CD4-positive, alpha-beta T cell treated with Interleukin-15 for 1 hour (primary cell): ENCODE results near the gene VMO1.
"Not testable (repeated sequence)": the region's sequence is repeated elsewhere in the genome, so short reads cannot be mapped to it uniquely, and the experiment has no call there.

Experiments used
- DNase-seq: peaks from one replicate; pipeline ENCODE4 v3.0.0-alpha.2; 2020

The VMO1 gene

DNA sequence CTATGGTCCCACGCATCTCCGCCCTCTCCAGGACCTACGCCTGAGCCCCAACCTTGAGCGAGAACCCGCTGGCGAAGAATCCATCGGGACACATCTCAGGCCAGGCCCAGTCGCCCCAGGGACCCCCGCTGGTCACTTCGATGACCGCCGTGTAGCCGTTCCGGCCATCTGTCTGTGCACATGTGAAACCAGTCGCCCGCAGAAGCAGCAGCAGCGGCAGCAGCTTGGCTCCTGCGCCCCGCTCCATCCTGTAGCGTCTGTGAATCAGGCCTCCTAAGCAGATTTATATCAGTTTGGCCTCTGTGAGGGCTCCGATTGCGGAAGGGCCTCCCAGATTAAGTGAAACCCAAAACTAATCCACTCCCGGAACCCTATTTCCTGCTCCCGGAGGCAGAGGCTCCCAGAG is at the start of gene VMO1:
Gene VMO1, minus strand, starts transcription at position 259 of the 406 bp plus-strand sequence. Its CDS starts 12 bp downstream, at position 247.
- DNase-seq, result no peak

DNA sequence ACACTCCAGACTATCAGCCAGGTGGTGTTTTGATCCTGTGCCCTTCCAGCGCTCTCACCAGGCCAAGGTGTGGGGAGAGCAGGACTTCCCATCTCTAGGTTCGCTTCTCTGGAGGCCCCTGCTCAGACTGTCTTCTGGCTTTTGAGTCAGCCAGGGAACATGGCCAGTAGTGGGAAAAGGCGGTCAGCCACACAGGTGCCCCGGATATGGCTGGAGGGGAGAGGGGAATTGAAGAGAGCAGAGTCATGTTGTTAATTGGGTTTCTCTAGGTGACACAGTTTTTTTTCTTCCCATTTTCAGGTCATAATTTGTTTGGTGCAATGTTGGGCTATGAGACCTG is 48.5 kb upstream of the VMO1 start:
- no peak for DNase-seq

GRCh38 chr17:4833941-4834680 is 47.9 kb upstream of the VMO1 start:
- no peak for DNase-seq

- peak; percentile 94 for DNase-seq
Measured at GRCh38 chr17:4833178-4833940, 47.2 kb upstream of the VMO1 start, which contains the start of gene MINK1. TSS of gene MINK1 (plus strand) at chr17:4833340. CDS start at chr17:4833584, 244 bp downstream.

GRCh38 chr17:4832829-4833177 is 46.6 kb upstream of the VMO1 start:
- DNase-seq, result not testable (repeated sequence)

DNA sequence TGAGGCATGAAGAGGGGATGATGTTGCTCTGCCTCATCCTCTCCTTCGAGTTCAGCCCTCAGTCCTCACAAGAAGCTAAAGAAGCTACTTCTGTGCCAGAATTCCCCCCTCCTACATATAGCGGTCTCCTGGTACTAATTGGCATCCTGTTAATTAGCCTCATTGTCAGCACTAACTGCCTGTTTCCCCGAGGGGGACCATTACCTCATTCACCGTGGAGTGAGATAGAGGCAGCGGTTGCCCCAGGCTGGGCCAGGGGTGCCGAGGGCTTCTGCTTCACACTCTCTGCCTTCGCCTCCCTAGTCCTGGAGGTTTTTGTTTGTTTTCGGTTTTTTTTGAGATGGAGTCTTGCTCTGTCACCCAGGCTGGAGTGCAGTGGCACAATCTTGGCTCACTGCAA is 41.2 kb upstream of the VMO1 start:
- DNase-seq, result no peak

DNA sequence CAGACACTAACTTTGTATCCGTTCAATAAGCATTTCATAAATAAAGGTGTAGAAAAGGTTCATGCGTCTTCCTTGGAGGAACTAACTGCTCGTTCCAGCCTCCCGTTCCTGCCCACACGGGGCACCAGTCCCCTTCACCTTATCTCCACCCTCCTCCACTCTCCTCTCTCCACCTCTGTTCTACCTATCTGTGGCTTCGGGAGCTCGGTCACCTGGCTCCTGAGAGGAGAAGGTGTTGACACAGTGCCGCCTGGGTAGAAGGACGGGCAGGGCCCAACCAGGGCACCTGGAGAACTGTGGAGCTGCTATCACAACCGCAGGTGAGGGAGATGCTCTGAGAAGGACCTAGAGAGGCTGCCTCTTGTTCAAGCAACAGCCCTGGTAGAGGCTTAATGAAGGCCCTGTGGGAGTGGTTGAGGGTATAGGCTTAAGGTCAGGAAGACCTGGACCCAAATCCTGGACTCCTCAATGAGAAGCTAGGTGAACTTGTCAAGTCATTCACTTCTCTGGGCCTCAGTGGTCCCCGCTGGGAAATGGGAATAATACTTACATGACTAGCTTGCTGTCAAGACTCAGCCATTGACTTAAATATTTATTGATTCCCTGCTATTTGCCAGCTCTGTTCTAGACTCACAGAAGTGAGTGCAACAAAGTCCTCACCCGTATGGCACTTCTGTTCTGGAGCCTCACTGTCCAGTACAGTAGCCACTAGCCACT is 37.4 kb upstream of the VMO1 start:
- DNase-seq, result no peak

GRCh38 chr17:4822835-4823234 is 36.7 kb upstream of the VMO1 start:
- DNase-seq, result no peak

- no peak for DNase-seq
Measured at GRCh38 chr17:4818276-4818675, 32.1 kb upstream of the VMO1 start.

- no peak for DNase-seq
Measured at GRCh38 chr17:4816826-4817225, 30.7 kb upstream of the VMO1 start.

DNA sequence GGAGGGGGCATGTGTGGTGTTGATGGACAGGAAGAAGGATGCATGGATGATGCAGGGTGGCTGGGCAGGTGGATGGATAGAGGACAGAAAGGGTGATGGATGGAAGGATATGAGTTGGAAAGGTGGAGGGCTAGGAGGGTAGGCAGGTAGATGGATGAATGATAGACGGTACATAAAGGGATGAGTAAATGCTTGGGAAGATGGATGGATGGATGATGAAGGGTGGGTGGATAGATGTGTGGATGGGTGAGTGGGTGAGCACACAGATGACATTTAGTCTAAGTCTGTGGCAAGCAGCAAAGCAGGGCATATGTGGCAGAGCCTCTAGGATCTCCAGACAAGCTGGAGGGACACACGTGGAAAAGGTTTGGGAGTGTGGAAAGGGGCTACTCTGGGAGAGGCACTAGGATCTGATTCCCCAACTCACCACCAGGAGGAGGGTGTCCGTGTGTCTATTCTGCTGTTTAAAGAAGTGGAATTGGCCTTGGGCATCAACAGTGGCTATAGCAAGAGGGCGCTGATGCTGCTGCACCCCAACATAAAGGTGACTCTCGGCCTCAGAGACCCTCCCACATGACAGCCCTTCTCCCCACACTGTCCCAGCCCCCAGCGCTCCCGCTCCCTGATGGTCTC is 29.0 kb upstream of the VMO1 start:
- DNase-seq, result no peak

DNA sequence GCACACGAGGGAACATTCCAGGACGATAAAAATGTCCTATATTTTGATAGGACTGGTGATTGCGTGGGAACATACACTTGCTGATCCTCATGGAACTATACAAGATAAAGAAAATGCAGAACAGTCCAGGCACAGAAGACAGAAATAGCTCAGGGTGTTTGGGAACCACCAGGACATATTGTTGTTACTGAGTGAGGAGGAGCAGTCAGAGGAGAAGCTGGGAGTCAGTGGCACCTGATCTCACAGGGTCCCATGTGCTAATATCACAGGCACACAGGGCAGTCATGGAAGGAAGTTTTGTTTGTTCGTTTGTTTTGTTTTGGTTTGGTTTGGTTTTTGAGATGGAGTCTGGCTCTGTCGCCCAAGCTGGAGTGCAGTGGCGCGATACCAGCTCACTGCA is 26.5 kb upstream of the VMO1 start:
- DNase-seq, result no peak

DNA sequence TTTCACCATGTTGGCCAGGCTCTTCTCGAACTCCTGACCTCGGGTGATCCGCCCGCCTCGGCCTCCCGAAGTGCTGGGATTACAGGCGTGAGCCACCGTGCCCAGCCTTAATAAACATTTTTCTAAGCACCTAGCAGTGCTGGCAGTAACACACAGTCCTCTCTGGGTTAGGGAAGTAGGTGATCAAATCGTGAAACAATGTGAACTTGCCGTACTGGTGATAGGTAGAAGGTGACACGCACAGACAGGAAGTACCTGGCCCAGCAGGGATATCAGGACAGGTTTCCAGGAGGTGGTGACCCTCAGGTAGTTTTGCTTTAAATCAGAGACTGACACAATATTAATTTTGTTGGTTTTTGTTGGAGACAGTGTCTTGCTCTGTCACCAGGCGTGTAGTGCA is 25.3 kb upstream of the VMO1 start:
- no peak for DNase-seq

DNA sequence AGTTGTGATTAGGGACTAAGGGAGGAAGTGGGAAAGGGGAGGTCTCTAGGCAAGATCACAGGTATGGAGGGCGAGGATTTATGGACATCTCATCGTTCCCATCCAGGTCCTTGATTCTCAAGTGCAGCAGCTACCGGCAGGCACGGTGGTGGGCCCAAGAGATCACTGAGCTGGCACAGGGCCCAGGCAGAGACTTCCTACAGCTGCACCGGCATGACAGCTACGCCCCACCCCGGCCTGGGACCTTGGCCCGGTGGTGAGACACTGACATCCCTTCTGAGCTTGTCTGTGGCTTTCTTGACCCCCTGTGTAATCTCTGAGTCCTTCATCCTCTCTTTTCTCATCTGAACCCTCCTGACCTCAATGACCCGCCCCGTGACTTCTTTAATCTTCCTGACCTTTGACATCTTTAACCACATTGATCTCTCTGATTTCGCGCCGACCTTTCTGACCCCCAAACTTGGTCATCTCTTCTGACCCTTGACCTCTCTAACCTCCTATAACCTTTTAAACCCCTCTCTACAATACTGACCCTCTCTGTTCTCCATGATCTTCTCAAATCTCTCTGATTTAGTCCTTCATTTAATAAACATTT is 24.6 kb upstream of the VMO1 start:
- no peak for DNase-seq

DNA sequence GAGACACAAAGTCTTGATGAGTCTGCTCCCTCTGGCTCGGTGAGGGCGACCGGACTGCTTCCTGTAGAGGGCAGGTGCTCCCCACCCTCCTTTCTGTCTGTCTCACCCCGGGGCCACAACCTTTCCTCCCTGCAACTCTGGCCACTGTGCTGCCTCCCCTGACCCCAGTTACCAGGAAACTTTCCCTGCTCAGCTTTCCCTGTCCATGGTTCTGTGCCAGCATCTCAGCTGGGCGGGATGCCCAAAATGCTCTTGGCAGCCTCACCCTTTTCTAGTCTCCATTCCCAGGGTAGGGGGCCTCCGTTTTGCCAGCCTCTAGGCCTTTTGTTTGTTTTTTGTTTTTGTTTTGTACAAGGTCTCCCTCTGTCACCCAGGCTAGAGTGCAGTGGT is 22.2 kb upstream of the VMO1 start:
- no peak for DNase-seq

GRCh38 chr17:4807605-4808377 is 21.6 kb upstream of the VMO1 start:
- DNase-seq, result no peak

DNA sequence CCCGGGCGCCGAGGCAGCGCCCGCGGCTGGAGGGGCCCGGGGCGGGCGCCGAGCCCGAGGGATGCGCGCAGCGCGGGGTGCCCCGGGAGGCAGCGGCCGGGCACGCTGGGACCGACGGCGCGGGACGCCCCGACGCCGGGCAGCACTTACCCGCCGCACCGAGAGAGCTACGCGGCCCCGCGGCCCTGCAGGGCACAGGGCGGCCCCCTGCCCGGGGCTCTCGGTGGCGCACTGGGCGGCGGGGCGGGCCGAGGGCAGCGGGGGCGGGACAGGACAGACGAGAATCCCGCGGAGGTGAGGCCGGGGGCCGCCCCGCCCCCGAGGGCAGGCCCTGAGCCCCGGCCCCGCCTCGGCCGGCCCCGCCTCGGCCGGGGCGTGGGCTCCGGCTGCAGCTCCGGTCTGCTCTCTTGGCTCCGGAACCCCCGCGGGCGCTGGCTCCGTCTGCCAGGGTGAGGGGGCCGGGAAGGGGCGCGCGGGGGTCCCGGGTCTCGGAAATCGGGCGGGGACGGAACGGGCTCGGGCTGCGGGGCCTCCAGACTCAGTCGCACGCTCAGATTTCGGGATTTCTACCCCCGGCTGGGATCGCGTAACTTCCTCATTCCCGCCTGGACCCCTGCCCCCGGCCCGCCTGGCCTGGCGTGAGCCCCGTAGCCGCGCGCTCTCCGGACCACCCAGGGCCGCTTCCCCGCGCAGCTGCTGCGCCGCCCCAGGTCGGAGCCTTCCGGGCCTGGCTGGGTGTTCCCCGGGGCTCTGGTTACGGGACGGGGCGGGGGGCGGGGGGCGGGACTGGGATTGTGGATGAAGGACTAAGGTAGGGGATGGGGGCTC is 20.8 kb upstream of the VMO1 start, which contains the start of gene PLD2:
Gene PLD2, plus strand, starts transcription at position 376 of the 828 bp plus-strand sequence. CDS start 621 bp downstream, outside the sequence.
- peak; percentile 87 for DNase-seq

- DNase-seq, result no peak
Measured at GRCh38 chr17:4806456-4806776, 20.3 kb upstream of the VMO1 start.

- no peak for DNase-seq
Measured at GRCh38 chr17:4802228-4802627, 16.1 kb upstream of the VMO1 start, which contains the start of gene C17orf114. TSS of gene C17orf114 (minus strand) at chr17:4802328.

GRCh38 chr17:4800462-4801196 is 14.5 kb upstream of the VMO1 start:
- no peak for DNase-seq
